Measurements from ENCODE around the gene NTN5.

NTN5 gene

GRCh38 chr19:48703316-48703715, 30.5 kb upstream of the NTN5 start:
- WGBS (ENCODE audit: extremely low coverage, insufficient coverage, low lambda C conversion rate) = no CpG with 5 or more reads among the region's 23 CpGs
- Histone ChIP-seq H3K56ac (ENCODE audit: low read length) (no peak overlapping the region), H3K79me1 (ENCODE audit: low read length) (no peaks in the 10 kb centered on the region), H2BK5ac (ENCODE audit: low read length) (no peak overlapping the region), H3K36me3 (ENCODE audit: control insufficient read depth, insufficient read depth, low read length) (no peaks in the 10 kb centered on the region), H3K9ac (ENCODE audit: low read length) (no peak overlapping the region), H3K27ac (ENCODE audit: low read depth, low read length) (no peak overlapping the region), H4K5ac (ENCODE audit: low read length) (no peak overlapping the region), H3K4me1 (ENCODE audit: control insufficient read depth, low read depth, low read length) (no peaks in the 10 kb centered on the region), H3K27me3 (ENCODE audit: insufficient read depth, low read length, poor library complexity) (no peaks in the 10 kb centered on the region), H2BK120ac (ENCODE audit: low read depth, low read length) (no peak overlapping the region), H3K4me2 (ENCODE audit: low read length) (no peak overlapping the region), H4K8ac (ENCODE audit: low read depth, low read length) (no peak overlapping the region), H2BK15ac (replicated peaks; ENCODE audit: low read depth) (no peak overlapping the region), H3K23ac (ENCODE audit: low read length) (no peak overlapping the region), H3K4ac (ENCODE audit: low read depth, low read length) (no peak overlapping the region), H3K18ac (ENCODE audit: low read length) (no peak overlapping the region), H3K4me3 (ENCODE audit: low read length) (no peak overlapping the region), H3K79me2 (ENCODE audit: control insufficient read depth, insufficient read depth, low read length) (no peaks in the 10 kb centered on the region), H2AK5ac (ENCODE audit: low read length) (no peak overlapping the region)
- DNase-seq = no peak

GRCh38 chr19:48702701-48703100, 29.9 kb upstream of the NTN5 start:
- WGBS (ENCODE audit: extremely low coverage, insufficient coverage, low lambda C conversion rate) = no CpG with 5 or more reads among the region's 13 CpGs
- H3K4me3 ChIP-seq (ENCODE audit: low read length) = no peak overlapping the region

GRCh38 chr19:48698046-48698445, 25.2 kb upstream of the NTN5 start:
- no peak overlapping the region for H2BK15ac ChIP-seq (replicated peaks; ENCODE audit: low read depth)
- no peak overlapping the region for H2BK120ac ChIP-seq (ENCODE audit: low read depth, low read length)
- H2AK5ac ChIP-seq (ENCODE audit: low read length) = no peak overlapping the region
- H3K4ac ChIP-seq (ENCODE audit: low read depth, low read length) = no peak overlapping the region
- no peak overlapping the region for H3K23ac ChIP-seq (ENCODE audit: low read length)
- H3K36me3 ChIP-seq (ENCODE audit: control insufficient read depth, insufficient read depth, low read length) = no peaks in the 10 kb centered on the region
- no CpG with 5 or more reads among the region's 4 CpGs for WGBS (ENCODE audit: extremely low coverage, insufficient coverage, low lambda C conversion rate)
- H2BK5ac ChIP-seq (ENCODE audit: low read length) = no peak overlapping the region
- DNase-seq = no peak
- no peak overlapping the region for H4K5ac ChIP-seq (ENCODE audit: low read length)
- no peaks in the 10 kb centered on the region for H3K4me1 ChIP-seq (ENCODE audit: control insufficient read depth, low read depth, low read length)
- H3K18ac ChIP-seq (ENCODE audit: low read length) = no peak overlapping the region
- no peak overlapping the region for H3K4me2 ChIP-seq (ENCODE audit: low read length)
- H4K8ac ChIP-seq (ENCODE audit: low read depth, low read length) = no peak overlapping the region
- no peak overlapping the region for H3K9ac ChIP-seq (ENCODE audit: low read length)
- no peak overlapping the region for H3K4me3 ChIP-seq (ENCODE audit: low read length)
- no peaks in the 10 kb centered on the region for H3K27me3 ChIP-seq (ENCODE audit: insufficient read depth, low read length, poor library complexity)
- no peaks in the 10 kb centered on the region for H3K79me2 ChIP-seq (ENCODE audit: control insufficient read depth, insufficient read depth, low read length)
- no peak overlapping the region for H3K56ac ChIP-seq (ENCODE audit: low read length)
- no peak overlapping the region for H3K27ac ChIP-seq (ENCODE audit: low read depth, low read length)
- H3K79me1 ChIP-seq (ENCODE audit: low read length) = no peaks in the 10 kb centered on the region

More at GRCh38 chr19:48702701-48703100, 29.9 kb upstream of the NTN5 start:
- Histone ChIP-seq H3K27me3 (ENCODE audit: insufficient read depth, low read length, poor library complexity) (no peaks in the 10 kb centered on the region), H4K5ac (ENCODE audit: low read length) (no peak overlapping the region), H3K79me2 (ENCODE audit: control insufficient read depth, insufficient read depth, low read length) (no peaks in the 10 kb centered on the region), H2AK5ac (ENCODE audit: low read length) (no peak overlapping the region), H3K23ac (ENCODE audit: low read length) (no peak overlapping the region), H3K27ac (ENCODE audit: low read depth, low read length) (no peak overlapping the region), H2BK120ac (ENCODE audit: low read depth, low read length) (no peak overlapping the region), H3K9ac (ENCODE audit: low read length) (no peak overlapping the region), H2BK15ac (replicated peaks; ENCODE audit: low read depth) (no peak overlapping the region), H3K36me3 (ENCODE audit: control insufficient read depth, insufficient read depth, low read length) (no peaks in the 10 kb centered on the region), H3K4ac (ENCODE audit: low read depth, low read length) (no peak overlapping the region), H3K79me1 (ENCODE audit: low read length) (no peaks in the 10 kb centered on the region), H3K4me2 (ENCODE audit: low read length) (no peak overlapping the region), H3K18ac (ENCODE audit: low read length) (no peak overlapping the region), H3K56ac (ENCODE audit: low read length) (no peak overlapping the region), H2BK5ac (ENCODE audit: low read length) (no peak overlapping the region), H4K8ac (ENCODE audit: low read depth, low read length) (no peak overlapping the region), H3K4me1 (ENCODE audit: control insufficient read depth, low read depth, low read length) (no peaks in the 10 kb centered on the region)
- DNase-seq = no peak

GRCh38 chr19:48696353-48697010, 23.7 kb upstream of the NTN5 start:
- H3K4ac ChIP-seq (ENCODE audit: low read depth, low read length) = no peak overlapping the region
- peak overlapping the region; percentile 46 for H3K27ac ChIP-seq (ENCODE audit: low read depth, low read length)
- H3K9ac ChIP-seq (ENCODE audit: low read length) = peak overlapping the region; percentile 57
- DNase-seq = peak; percentile 83
- H3K4me2 ChIP-seq (ENCODE audit: low read length) = peak overlapping the region; percentile 97
- WGBS (ENCODE audit: extremely low coverage, insufficient coverage, low lambda C conversion rate) = no CpG with 5 or more reads among the region's 34 CpGs
- peak overlapping the region; percentile 24 for H3K4me3 ChIP-seq (ENCODE audit: low read length)
- H4K8ac ChIP-seq (ENCODE audit: low read depth, low read length) = no peak overlapping the region
- peak overlapping the region; percentile 52 for H3K18ac ChIP-seq (ENCODE audit: low read length)
- no peaks in the 10 kb centered on the region for H3K79me1 ChIP-seq (ENCODE audit: low read length)
- no peaks in the 10 kb centered on the region for H3K27me3 ChIP-seq (ENCODE audit: insufficient read depth, low read length, poor library complexity)
- no peak overlapping the region for H2AK5ac ChIP-seq (ENCODE audit: low read length)
- no peaks in the 10 kb centered on the region for H3K79me2 ChIP-seq (ENCODE audit: control insufficient read depth, insufficient read depth, low read length)
- no peak overlapping the region for H4K5ac ChIP-seq (ENCODE audit: low read length)
- no peak overlapping the region for H3K23ac ChIP-seq (ENCODE audit: low read length)
- no peaks in the 10 kb centered on the region for H3K4me1 ChIP-seq (ENCODE audit: control insufficient read depth, low read depth, low read length)
- H2BK15ac ChIP-seq (replicated peaks; ENCODE audit: low read depth) = no peak overlapping the region
- no peak overlapping the region for H2BK120ac ChIP-seq (ENCODE audit: low read depth, low read length)
- H3K56ac ChIP-seq (ENCODE audit: low read length) = peak overlapping the region; percentile 85
- H3K36me3 ChIP-seq (ENCODE audit: control insufficient read depth, insufficient read depth, low read length) = no peaks in the 10 kb centered on the region
- no peak overlapping the region for H2BK5ac ChIP-seq (ENCODE audit: low read length)

GRCh38 chr19:48695743-48696352, 23.0 kb upstream of the NTN5 start, which contains the start of gene FUT2:
Gene FUT2 (plus strand): TSS chr19:48695971. CDS start chr19:48702957, 6,986 bp downstream.
- no peak within 1 kb of the TSS for H2BK120ac ChIP-seq (ENCODE audit: low read depth, low read length)
- H3K4me2 ChIP-seq (ENCODE audit: low read length) = peak within 1 kb of the TSS; percentile 97
- peak within 1 kb of the TSS; percentile 52 for H3K18ac ChIP-seq (ENCODE audit: low read length)
- H3K4me3 ChIP-seq (ENCODE audit: low read length) = peak within 1 kb of the TSS; percentile 24
- peak within 1 kb of the TSS; percentile 27 for H2BK5ac ChIP-seq (ENCODE audit: low read length)
- no peak within 1 kb of the TSS for H2BK15ac ChIP-seq (replicated peaks; ENCODE audit: low read depth)
- H3K36me3 ChIP-seq (ENCODE audit: control insufficient read depth, insufficient read depth, low read length) = no peaks in the 10 kb centered on the region
- peak; percentile 67 for DNase-seq
- no peak within 1 kb of the TSS for H4K5ac ChIP-seq (ENCODE audit: low read length)
- no peaks in the 10 kb centered on the region for H3K4me1 ChIP-seq (ENCODE audit: control insufficient read depth, low read depth, low read length)
- H3K79me2 ChIP-seq (ENCODE audit: control insufficient read depth, insufficient read depth, low read length) = no peaks in the 10 kb centered on the region
- no peaks in the 10 kb centered on the region for H3K79me1 ChIP-seq (ENCODE audit: low read length)
- no peak within 1 kb of the TSS for H2AK5ac ChIP-seq (ENCODE audit: low read length)
- H3K27me3 ChIP-seq (ENCODE audit: insufficient read depth, low read length, poor library complexity) = no peaks in the 10 kb centered on the region
- peak within 1 kb of the TSS; percentile 85 for H3K56ac ChIP-seq (ENCODE audit: low read length)
- H3K4ac ChIP-seq (ENCODE audit: low read depth, low read length) = no peak within 1 kb of the TSS
- no CpG with 5 or more reads among the region's 16 CpGs for WGBS (ENCODE audit: extremely low coverage, insufficient coverage, low lambda C conversion rate)
- no peak within 1 kb of the TSS for H3K23ac ChIP-seq (ENCODE audit: low read length)
- H4K8ac ChIP-seq (ENCODE audit: low read depth, low read length) = no peak within 1 kb of the TSS
- H3K9ac ChIP-seq (ENCODE audit: low read length) = peak within 1 kb of the TSS; percentile 57
- H3K27ac ChIP-seq (ENCODE audit: low read depth, low read length) = peak within 1 kb of the TSS; percentile 46
